ENCODE measurements around the gene PPIP5K1. TPM values are rescaled to one million over a fixed set of nuclear protein-coding genes. Genes with fewer than 3 reads are reported as not detected.
"Not testable (repeated sequence)": the region's sequence is repeated elsewhere in the genome, so short reads cannot be mapped to it uniquely, and the experiment has no call there.

PPIP5K1 gene
- total and polyA plus RNA-seq, 2 donors from 2014 or later, result 7.7 to 64.6 TPM

DNA sequence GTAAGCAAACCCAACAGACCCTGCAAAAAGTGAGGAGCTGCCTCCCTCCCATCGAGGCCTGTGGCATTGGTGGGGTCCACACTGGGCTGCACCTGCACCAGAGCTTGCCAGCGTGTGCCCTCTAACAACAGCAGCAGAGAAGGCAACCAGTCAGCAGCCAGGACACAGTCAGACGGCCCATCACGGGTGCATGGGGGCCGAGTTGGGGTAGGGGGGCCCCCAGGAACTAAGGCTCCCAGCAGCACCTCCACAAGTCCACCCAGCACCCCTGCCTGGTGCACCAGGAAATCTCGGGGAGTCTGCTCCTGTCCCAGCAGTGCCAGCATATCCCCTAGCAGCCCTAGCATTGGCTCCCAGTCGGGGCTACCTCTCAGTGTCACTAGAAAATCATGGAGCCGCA is 27.7 kb upstream of the PPIP5K1 start:
- intact Hi-C loops (cut with DNase I); H3K36me3 ChIP-seq (ENCODE audit: control insufficient read depth in 2 of 3, insufficient read depth in 3 of 3, low read length in 3 of 3); H3K27me3 ChIP-seq (ENCODE audit: control insufficient read depth, insufficient read depth, low read length); H3K27ac ChIP-seq (ENCODE audit: low read depth in 2 of 2, low read length in 2 of 2); H3K4me3 ChIP-seq (ENCODE audit: low read length in 3 of 3); H3K9ac ChIP-seq (ENCODE audit: low read length in 3 of 3); H3K4me1 ChIP-seq (ENCODE audit: control insufficient read depth in 2 of 3, insufficient read depth in 2 of 3, low read depth in 1 of 3, low read length in 3 of 3); FAIRE-seq; DNase-seq; H3K9me3 ChIP-seq (ENCODE audit: control insufficient read depth in 2 of 3, insufficient read depth in 1 of 3, low read length in 3 of 3): not testable (repeated sequence)

DNA sequence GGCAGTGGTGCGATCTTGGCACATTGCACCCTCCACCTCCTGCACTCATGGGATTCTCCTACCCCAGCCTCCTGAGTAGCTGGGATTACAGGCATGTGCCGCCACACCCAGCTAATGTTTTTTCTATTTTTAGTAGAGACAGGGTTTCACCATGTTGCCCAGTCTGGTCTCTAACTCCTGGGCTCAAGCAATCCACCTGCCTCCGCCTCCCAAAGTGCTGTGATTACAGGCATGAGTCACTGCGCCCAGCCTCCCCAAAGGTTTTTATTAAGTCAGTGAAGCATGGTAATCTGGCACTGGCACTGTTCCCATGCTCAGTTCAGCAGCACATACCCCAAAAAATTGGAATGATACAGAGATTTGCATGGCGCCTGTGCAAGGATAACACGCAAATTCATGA is 12.2 kb upstream of the PPIP5K1 start:
- H3K36me3 ChIP-seq (ENCODE audit: control insufficient read depth in 2 of 3, insufficient read depth in 3 of 3, low read length in 3 of 3); H3K9me3 ChIP-seq (ENCODE audit: control insufficient read depth in 2 of 3, insufficient read depth in 1 of 3, low read length in 3 of 3); H3K9ac ChIP-seq (ENCODE audit: low read length in 3 of 3); H3K27ac ChIP-seq (ENCODE audit: low read depth in 2 of 2, low read length in 2 of 2); intact Hi-C loops (cut with DNase I); H3K27me3 ChIP-seq (ENCODE audit: control insufficient read depth, insufficient read depth, low read length); H3K4me3 ChIP-seq (ENCODE audit: low read length in 3 of 3); H3K4me1 ChIP-seq (ENCODE audit: control insufficient read depth in 2 of 3, insufficient read depth in 2 of 3, low read depth in 1 of 3, low read length in 3 of 3); FAIRE-seq: not testable (repeated sequence)
- DNase-seq, result peak in 1 of 5 donors; percentile 77

DNA sequence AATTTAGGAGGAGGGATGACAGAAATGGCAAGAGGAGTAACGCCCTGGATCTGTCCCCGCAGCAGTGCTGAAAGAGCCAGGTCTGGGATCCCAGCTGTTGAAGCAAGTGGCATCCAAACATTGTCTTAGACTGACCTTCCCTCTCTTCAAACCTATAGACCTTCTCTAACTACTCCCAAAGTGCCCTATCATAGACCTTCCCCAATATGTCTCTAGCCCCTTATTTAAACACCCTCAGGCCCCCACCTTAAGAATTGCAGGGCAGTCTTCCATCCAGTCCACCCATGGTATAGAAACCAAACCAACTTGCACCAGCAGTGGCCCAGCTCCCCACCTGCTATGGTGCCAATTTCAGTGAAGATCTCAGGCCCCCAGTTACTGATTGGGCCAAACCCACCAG is 10.2 kb upstream of the PPIP5K1 start:
- FAIRE-seq; intact Hi-C loops (cut with DNase I); H3K36me3 ChIP-seq (ENCODE audit: control insufficient read depth in 2 of 3, insufficient read depth in 3 of 3, low read length in 3 of 3); DNase-seq; H3K9ac ChIP-seq (ENCODE audit: low read length in 3 of 3); H3K27me3 ChIP-seq (ENCODE audit: control insufficient read depth, insufficient read depth, low read length); H3K4me1 ChIP-seq (ENCODE audit: control insufficient read depth in 2 of 3, insufficient read depth in 2 of 3, low read depth in 1 of 3, low read length in 3 of 3); H3K9me3 ChIP-seq (ENCODE audit: control insufficient read depth in 2 of 3, insufficient read depth in 1 of 3, low read length in 3 of 3); H3K27ac ChIP-seq (ENCODE audit: low read depth in 2 of 2, low read length in 2 of 2); H3K4me3 ChIP-seq (ENCODE audit: low read length in 3 of 3): not testable (repeated sequence)

DNA sequence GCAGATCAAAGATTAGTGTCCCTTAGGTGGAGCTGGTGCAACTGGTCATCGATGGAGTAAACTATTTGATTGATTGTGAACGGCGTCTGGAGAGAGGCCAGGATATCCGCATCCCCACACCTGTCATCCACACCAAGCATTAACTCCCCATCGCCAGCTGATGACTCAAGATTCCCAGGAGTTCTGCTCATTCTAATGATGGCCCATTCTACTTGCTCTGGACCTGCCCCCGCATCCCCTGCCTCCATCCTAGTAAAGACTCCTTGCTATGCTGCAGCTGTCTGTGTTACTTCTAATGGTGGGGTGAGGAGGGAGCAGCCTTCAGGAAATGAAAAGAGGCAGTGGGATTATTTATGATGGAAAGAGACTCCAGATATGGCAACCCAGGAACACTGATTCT is 9.1 kb upstream of the PPIP5K1 start:
- H3K9me3 ChIP-seq (ENCODE audit: control insufficient read depth in 2 of 3, insufficient read depth in 1 of 3, low read length in 3 of 3); DNase-seq; H3K27ac ChIP-seq (ENCODE audit: low read depth in 2 of 2, low read length in 2 of 2); H3K4me3 ChIP-seq (ENCODE audit: low read length in 3 of 3); H3K4me1 ChIP-seq (ENCODE audit: control insufficient read depth in 2 of 3, insufficient read depth in 2 of 3, low read depth in 1 of 3, low read length in 3 of 3); H3K27me3 ChIP-seq (ENCODE audit: control insufficient read depth, insufficient read depth, low read length); intact Hi-C loops (cut with DNase I); H3K36me3 ChIP-seq (ENCODE audit: control insufficient read depth in 2 of 3, insufficient read depth in 3 of 3, low read length in 3 of 3); FAIRE-seq; H3K9ac ChIP-seq (ENCODE audit: low read length in 3 of 3): not testable (repeated sequence)

DNA sequence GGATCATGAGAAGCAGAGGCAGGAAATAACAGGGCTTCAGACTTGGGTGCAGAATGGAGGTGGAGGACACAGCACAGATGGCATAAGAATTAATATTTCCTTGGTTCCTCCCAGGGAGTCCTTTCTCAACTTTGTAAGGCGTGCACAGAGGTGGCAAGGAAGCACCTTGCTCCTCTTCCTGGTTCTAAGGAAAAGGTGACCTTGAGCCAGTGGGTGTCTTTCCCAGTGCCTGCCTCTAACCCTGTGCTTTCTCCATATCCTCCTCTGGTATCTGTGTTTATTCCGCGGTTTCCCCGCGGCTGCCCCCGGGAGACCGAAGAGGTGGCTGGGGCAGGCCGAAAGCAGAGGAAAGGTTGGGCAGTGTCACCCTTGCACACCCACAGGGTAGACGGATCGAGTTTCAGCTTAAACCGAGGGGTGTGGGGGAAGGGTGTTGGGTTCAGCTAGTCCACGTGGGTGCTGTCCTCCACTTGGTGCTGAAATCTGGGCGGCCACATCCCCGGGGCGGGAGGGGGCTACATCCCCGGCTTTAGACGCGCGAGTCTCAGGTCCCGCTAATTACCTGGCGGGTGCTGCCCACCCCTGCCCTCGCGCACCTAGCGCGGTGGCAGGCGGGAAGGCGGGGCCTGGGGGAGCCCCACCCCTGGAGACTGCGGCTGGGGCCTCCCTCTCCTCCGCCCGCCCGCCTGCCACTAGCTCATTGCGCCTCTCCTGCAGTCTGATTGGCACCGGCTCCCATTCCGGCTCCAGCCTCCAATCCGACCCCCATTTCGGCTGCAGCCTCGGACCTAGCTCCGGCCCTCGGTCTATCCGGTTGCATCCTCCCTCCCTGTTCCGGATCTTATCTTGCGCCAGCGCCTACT is 3.6 kb upstream of the PPIP5K1 start, which contains the start of gene CKMT1B:
CKMT1B (plus strand) TSS at position 700 of the 863 bp plus-strand sequence. CDS start 192 bp downstream, outside the sequence.
- H3K4me1 ChIP-seq (ENCODE audit: control insufficient read depth in 2 of 3, insufficient read depth in 2 of 3, low read depth in 1 of 3, low read length in 3 of 3); FAIRE-seq; intact Hi-C loops (cut with DNase I); H3K36me3 ChIP-seq (ENCODE audit: control insufficient read depth in 2 of 3, insufficient read depth in 3 of 3, low read length in 3 of 3); H3K9ac ChIP-seq (ENCODE audit: low read length in 3 of 3); H3K27ac ChIP-seq (ENCODE audit: low read depth in 2 of 2, low read length in 2 of 2); H3K9me3 ChIP-seq (ENCODE audit: control insufficient read depth in 2 of 3, insufficient read depth in 1 of 3, low read length in 3 of 3); H3K4me3 ChIP-seq (ENCODE audit: low read length in 3 of 3); DNase-seq; H3K27me3 ChIP-seq (ENCODE audit: control insufficient read depth, insufficient read depth, low read length): not testable (repeated sequence)

DNA sequence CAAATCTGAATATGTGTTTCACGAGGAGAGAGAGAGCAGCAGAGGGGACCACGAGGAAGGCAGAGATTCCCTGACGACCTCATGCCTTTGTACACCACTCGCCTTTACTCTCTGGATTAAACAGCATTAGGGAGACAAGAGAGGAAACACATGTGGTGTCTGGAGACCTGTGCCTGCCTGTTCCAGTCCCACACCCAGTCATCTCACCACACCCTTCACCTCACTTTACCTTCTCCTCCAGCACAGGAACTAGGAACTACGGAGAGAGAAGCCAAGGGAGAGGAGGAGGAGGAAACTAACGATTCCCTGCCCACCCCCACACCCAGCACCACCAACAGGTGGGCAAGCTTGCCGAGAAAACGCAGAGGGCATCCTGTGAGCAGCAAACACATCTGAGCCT is 2.8 kb upstream of the PPIP5K1 start:
- H3K4me1 ChIP-seq (ENCODE audit: control insufficient read depth in 2 of 3, insufficient read depth in 2 of 3, low read depth in 1 of 3, low read length in 3 of 3); intact Hi-C loops (cut with DNase I); FAIRE-seq; H3K9ac ChIP-seq (ENCODE audit: low read length in 3 of 3); H3K27me3 ChIP-seq (ENCODE audit: control insufficient read depth, insufficient read depth, low read length); DNase-seq; H3K27ac ChIP-seq (ENCODE audit: low read depth in 2 of 2, low read length in 2 of 2); H3K9me3 ChIP-seq (ENCODE audit: control insufficient read depth in 2 of 3, insufficient read depth in 1 of 3, low read length in 3 of 3); H3K4me3 ChIP-seq (ENCODE audit: low read length in 3 of 3); H3K36me3 ChIP-seq (ENCODE audit: control insufficient read depth in 2 of 3, insufficient read depth in 3 of 3, low read length in 3 of 3): not testable (repeated sequence)

DNA sequence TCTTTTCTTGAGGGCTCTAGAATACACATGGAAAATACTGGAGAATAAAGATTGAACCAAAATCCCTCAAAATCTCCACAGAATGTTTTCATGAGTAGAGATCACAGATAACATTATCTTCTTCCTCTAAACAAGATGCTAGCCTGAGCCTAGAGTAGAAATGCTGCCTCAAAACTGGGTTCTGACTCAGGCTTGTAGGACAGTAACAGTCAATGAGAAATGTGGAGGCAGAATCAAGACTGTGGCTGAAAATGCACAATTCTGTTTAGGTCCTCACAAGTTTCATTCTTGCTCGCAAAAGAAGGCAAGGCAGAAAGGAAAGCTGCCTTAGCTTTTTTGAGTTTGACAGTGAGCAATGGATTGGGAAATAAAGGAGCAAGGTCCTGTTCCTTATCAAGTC is 15.4 kb downstream of the PPIP5K1 start:
- H3K27ac ChIP-seq (ENCODE audit: low read depth in 2 of 2, low read length in 2 of 2); FAIRE-seq; H3K9ac ChIP-seq (ENCODE audit: low read length in 3 of 3); H3K4me1 ChIP-seq (ENCODE audit: control insufficient read depth in 2 of 3, insufficient read depth in 2 of 3, low read depth in 1 of 3, low read length in 3 of 3); H3K36me3 ChIP-seq (ENCODE audit: control insufficient read depth in 2 of 3, insufficient read depth in 3 of 3, low read length in 3 of 3); H3K9me3 ChIP-seq (ENCODE audit: control insufficient read depth in 2 of 3, insufficient read depth in 1 of 3, low read length in 3 of 3); H3K27me3 ChIP-seq (ENCODE audit: control insufficient read depth, insufficient read depth, low read length); intact Hi-C loops (cut with DNase I); H3K4me3 ChIP-seq (ENCODE audit: low read length in 3 of 3); DNase-seq: not testable (repeated sequence)

DNA sequence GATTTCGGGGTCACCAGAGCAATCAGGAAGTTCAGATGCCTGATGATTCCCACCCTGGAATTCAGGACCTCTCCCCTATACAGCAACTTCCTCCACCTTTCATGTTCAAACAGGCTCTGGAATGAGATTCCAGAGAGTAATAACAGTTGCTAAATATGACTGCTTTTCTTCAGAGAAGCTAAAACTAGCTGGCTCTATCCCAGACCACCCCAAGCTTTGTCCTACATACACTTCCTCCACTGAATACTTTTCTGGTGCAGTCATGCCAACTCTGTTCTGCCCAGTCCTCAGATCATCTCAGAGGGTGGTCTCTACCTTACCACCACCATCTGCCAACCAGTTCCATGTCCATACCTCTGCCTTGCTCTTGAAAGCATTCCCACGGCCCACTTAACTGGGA is 23.4 kb downstream of the PPIP5K1 start:
- FAIRE-seq; DNase-seq; H3K9ac ChIP-seq (ENCODE audit: low read length in 3 of 3); H3K36me3 ChIP-seq (ENCODE audit: control insufficient read depth in 2 of 3, insufficient read depth in 3 of 3, low read length in 3 of 3); intact Hi-C loops (cut with DNase I); H3K27me3 ChIP-seq (ENCODE audit: control insufficient read depth, insufficient read depth, low read length); H3K4me1 ChIP-seq (ENCODE audit: control insufficient read depth in 2 of 3, insufficient read depth in 2 of 3, low read depth in 1 of 3, low read length in 3 of 3); H3K9me3 ChIP-seq (ENCODE audit: control insufficient read depth in 2 of 3, insufficient read depth in 1 of 3, low read length in 3 of 3); H3K27ac ChIP-seq (ENCODE audit: low read depth in 2 of 2, low read length in 2 of 2); H3K4me3 ChIP-seq (ENCODE audit: low read length in 3 of 3): not testable (repeated sequence)
